Measurements from ENCODE around the gene BHLHE23.

The BHLHE23 gene

DNA sequence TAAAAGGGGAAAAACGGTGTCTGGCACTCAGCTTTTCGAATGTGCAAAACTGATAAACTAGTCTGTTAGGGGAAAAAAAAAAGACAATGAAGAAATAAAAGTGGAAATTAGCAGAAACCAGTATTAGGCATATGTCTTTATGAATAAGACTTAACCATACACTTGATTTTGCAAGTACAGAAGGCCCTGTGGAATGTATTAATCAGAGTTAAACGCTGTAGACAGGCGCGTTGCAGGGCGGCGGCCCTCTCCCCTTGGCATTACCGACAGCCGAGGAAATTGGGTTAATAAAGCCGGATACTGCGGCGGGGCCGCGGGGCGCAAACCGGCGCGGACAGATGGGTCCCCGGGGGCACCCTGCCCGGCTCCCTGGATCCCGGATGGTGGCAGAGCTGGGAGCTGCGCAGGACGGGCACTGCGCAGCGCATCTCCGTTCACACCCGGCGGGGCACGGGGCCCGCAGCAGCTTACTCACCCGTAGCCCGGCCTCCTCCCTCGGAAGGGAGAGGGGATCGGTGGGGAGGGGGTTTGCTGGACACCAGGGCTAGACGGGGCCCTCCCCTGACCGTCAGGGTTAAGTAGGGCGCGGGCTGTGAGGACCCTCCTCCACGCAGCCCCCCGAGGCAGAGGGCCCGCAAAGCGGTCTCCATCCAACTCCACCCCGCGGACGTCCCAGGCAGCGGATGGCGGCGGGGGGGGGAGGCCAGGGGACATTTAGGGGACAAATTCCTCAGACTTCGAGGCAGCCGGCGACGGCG lies 2.0 kb downstream of the BHLHE23 start:
- H3K4me3 ChIP-seq (ENCODE audit: low read depth, low read length): no peak overlapping the region
- DNase-seq (ENCODE audit: low read depth, low spot score): no peak
- in situ Hi-C loops (cut with HindIII; ENCODE audit: low sequenced_read_pairs): no loop called here

DNA sequence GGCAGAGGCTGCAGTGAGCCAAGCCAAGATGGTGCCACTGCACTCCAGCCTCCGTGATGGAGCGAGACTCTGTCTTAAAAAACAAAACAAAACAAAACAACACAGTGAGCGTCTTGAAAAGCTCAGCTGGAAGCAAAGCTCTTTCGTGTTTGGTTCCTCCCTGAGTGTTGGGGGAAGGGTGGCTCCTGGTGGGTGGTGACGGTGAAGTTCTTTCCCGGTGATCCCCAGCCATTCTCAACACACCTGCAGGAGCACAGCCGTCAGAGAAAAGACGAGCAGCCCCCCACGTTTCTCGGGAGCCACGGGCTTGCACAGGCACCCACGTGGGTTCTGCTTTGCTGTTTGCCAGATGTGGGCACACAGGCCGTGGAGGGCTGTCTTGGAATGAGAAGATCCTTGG lies 3.2 kb downstream of the BHLHE23 start:
- no peak overlapping the region for H3K4me3 ChIP-seq (ENCODE audit: low read depth, low read length)
- TF ChIP-seq, protein P1, sequence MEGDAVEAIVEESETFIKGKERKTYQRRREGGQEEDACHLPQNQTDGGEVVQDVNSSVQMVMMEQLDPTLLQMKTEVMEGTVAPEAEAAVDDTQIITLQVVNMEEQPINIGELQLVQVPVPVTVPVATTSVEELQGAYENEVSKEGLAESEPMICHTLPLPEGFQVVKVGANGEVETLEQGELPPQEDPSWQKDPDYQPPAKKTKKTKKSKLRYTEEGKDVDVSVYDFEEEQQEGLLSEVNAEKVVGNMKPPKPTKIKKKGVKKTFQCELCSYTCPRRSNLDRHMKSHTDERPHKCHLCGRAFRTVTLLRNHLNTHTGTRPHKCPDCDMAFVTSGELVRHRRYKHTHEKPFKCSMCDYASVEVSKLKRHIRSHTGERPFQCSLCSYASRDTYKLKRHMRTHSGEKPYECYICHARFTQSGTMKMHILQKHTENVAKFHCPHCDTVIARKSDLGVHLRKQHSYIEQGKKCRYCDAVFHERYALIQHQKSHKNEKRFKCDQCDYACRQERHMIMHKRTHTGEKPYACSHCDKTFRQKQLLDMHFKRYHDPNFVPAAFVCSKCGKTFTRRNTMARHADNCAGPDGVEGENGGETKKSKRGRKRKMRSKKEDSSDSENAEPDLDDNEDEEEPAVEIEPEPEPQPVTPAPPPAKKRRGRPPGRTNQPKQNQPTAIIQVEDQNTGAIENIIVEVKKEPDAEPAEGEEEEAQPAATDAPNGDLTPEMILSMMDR (IDR thresholded peaks at IDR 0.05; ENCODE audit: low read depth, low read length): no peak
- no peak for DNase-seq (ENCODE audit: low read depth, low spot score)
- in situ Hi-C loops (cut with HindIII; ENCODE audit: low sequenced_read_pairs): no loop called here

More for the DNA sequence above, 2.0 kb downstream of the BHLHE23 start:
- TF ChIP-seq, protein P1 (IDR thresholded peaks at IDR 0.05; ENCODE audit: low read depth, low read length): no peak

DNA sequence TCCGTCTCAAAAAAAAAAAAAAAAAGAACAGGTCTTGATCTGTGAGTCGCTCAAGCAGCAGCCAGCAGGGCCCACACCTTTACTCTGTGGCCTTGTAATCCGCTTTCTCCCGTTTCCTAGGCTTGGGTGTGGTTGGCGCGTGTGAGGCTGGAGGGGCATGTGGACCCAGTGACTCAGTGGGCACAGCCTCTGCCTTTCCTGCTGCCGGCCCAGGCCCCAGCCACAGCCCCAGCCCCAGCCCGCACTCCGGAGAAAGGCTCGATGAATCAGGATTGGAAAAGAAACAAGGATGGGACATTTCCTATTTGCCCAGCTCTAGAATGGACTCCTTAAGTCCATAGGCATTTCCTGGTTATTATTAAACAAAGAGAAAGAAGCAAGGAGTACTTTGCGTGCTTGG lies 4.3 kb downstream of the BHLHE23 start:
- DNase-seq (ENCODE audit: low read depth, low spot score): no peak
- no peak overlapping the region for H3K4me3 ChIP-seq (ENCODE audit: low read depth, low read length)
- in situ Hi-C loops (cut with HindIII; ENCODE audit: low sequenced_read_pairs): no loop called here
- TF ChIP-seq, protein P1 (IDR thresholded peaks at IDR 0.05; ENCODE audit: low read depth, low read length): no peak

DNA sequence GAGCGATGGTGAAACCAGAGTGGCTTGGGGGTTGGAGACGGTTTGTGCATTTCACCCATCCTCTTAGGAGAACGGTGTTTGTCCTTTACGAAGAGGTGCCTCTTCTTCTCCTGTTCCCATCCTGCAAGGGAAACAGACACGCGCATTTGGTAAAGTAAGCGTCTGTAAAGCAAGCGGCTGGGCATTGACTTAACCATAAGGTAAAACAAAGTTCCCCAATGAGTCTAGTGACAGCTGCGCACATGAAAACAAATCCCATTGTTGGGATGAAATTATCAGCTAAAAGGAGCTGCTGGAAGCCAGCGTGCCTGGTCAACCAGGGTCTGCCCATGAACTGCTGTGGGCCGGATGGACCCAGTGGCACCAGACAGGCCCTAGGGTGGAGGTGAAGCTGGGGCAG lies 5.8 kb downstream of the BHLHE23 start:
- no peak for DNase-seq (ENCODE audit: low read depth, low spot score)
- H3K4me3 ChIP-seq (ENCODE audit: low read depth, low read length): no peak overlapping the region
- in situ Hi-C loops (cut with HindIII; ENCODE audit: low sequenced_read_pairs): no loop called here
- TF ChIP-seq, protein P1 (IDR thresholded peaks at IDR 0.05; ENCODE audit: low read depth, low read length): no peak

DNA sequence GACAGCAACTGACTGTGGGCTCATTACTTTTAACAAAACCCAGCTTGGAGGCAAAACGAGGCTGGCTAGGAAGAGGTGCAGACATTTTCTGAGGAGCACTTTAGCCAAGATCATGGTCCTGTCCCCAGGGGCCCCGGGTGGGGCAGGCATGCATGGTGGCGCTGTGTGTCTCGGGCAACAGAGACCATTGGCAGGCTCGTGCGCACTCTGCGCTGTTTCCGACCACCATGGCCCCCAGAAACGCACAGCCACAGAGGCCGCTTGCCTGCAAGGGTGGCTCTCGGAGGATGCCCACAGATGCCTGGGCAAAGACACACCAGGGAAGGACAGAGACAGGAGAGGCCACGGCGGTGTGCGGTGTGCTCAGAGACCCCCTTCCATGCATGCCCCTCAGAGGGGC lies 6.7 kb downstream of the BHLHE23 start:
- H3K4me3 ChIP-seq (ENCODE audit: low read depth, low read length): no peak overlapping the region
- in situ Hi-C loops (cut with HindIII; ENCODE audit: low sequenced_read_pairs): no loop called here
- TF ChIP-seq, protein P1 (IDR thresholded peaks at IDR 0.05; ENCODE audit: low read depth, low read length): no peak
- DNase-seq (ENCODE audit: low read depth, low spot score): no peak

DNA sequence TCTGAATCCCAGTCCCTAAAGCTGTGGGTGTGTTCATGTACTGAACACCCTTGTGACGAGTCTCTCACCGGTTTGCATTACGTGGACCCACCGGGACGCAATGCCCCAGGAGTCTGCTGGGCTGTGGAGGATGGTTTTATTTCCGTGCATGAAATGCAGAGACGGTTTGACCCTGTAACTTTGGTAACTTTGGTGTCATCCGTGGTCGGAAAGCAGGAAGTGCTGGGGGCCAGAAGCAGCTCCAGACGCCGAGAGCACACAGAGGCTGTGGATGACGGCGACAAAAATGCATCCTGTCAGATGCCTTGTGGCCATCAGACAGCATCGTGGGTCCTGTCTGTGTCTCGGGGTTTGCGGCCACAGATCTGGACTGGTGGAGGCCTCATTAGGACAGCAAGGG lies 7.2 kb downstream of the BHLHE23 start:
- no peak for DNase-seq (ENCODE audit: low read depth, low spot score)
- no peak overlapping the region for H3K4me3 ChIP-seq (ENCODE audit: low read depth, low read length)
- in situ Hi-C loops (cut with HindIII; ENCODE audit: low sequenced_read_pairs): no loop called here
- TF ChIP-seq, protein P1 (IDR thresholded peaks at IDR 0.05; ENCODE audit: low read depth, low read length): no peak

All from astrocyte of the spinal cord (primary cell).